HG03064 (cell line): ENCODE results near the gene RAD51B.

Source experiments
- ATAC-seq: cut with Tn5 transposase; IDR thresholded peaks from one replicate; pipeline ENCODE4 v1.9.1; 2021; ENCODE audit warnings: low read depth; ENCODE audit not compliant: unreplicated experiment

Gene RAD51B

GRCh38 chr14:67887478-67887877 lies 67.9 kb downstream of the RAD51B start:
- no peak for ATAC-seq

- no peak for ATAC-seq
These were observed 69.9 kb downstream of the RAD51B start for GRCh38 chr14:67889455-67889854.

GRCh38 chr14:67892466-67893100 lies 73.0 kb downstream of the RAD51B start:
- ATAC-seq, result no peak

GRCh38 chr14:67900231-67900630 lies 80.7 kb downstream of the RAD51B start:
- no peak for ATAC-seq

GRCh38 chr14:67908052-67908754 lies 88.6 kb downstream of the RAD51B start:
- ATAC-seq, result no peak

- ATAC-seq, result no peak
These were observed 92.0 kb downstream of the RAD51B start for GRCh38 chr14:67911562-67911961.

GRCh38 chr14:67916430-67916829 lies 96.9 kb downstream of the RAD51B start:
- ATAC-seq, result no peak

GRCh38 chr14:67917006-67917405 lies 97.4 kb downstream of the RAD51B start:
- ATAC-seq, result no peak

GRCh38 chr14:67918838-67919237 lies 99.3 kb downstream of the RAD51B start:
- no peak for ATAC-seq

- no peak for ATAC-seq
These were observed 99.9 kb downstream of the RAD51B start for GRCh38 chr14:67919259-67920032.

GRCh38 chr14:67926821-67927220 lies 107.2 kb downstream of the RAD51B start:
- no peak for ATAC-seq

- ATAC-seq, result no peak
These were observed 107.7 kb downstream of the RAD51B start for GRCh38 chr14:67927244-67927643.

GRCh38 chr14:67928375-67928774 lies 108.8 kb downstream of the RAD51B start:
- no peak for ATAC-seq

GRCh38 chr14:67932708-67933246 lies 113.2 kb downstream of the RAD51B start:
- ATAC-seq, result no peak

- ATAC-seq, result no peak
These were observed 113.7 kb downstream of the RAD51B start for GRCh38 chr14:67933266-67933665.

- ATAC-seq, result no peak
These were observed 114.5 kb downstream of the RAD51B start for GRCh38 chr14:67934087-67934486.

GRCh38 chr14:67934862-67935261 lies 115.3 kb downstream of the RAD51B start:
- ATAC-seq, result no peak

- no peak for ATAC-seq
These were observed 115.8 kb downstream of the RAD51B start for GRCh38 chr14:67935371-67935770.

- ATAC-seq, result no peak
These were observed 118.5 kb downstream of the RAD51B start for GRCh38 chr14:67938071-67938470.

- ATAC-seq, result no peak
These were observed 121.2 kb downstream of the RAD51B start for GRCh38 chr14:67940486-67941455.
